Measurements from ENCODE around the gene CAMK2G.

DNA sequence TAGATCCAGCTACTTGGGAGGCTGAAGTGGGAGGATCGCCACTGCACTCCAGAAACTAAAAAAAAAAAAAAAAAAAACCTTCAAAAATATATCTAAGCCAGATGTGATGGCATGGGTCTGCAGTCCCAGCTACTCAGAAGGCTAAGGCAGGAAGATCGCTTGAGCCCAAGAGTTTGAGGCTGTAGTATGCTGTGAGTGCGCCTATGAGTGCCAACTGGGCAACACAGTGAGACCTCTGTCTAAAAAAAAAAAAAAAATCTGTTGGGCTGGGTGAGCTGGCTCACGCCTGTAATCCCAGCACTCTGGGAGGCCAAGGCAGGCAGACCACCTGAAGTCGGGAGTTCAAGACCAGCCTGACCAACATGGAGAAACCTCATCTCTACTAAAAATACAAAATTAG, 95.3 kb downstream of the CAMK2G start:
- TF ChIP-seq CTCF (conservative IDR thresholded peaks at IDR 0.05) (no peak), EZH2 (IDR thresholded peaks at IDR 0.05; ENCODE audit: low read depth) (no peak)
